GM19372 (cell line): ENCODE results near the gene SH2D6.
A peak's percentile ranks its signal among the peaks of the same experiment; 100 is the strongest.
"Not testable (repeated sequence)": the region's sequence is repeated elsewhere in the genome, so short reads cannot be mapped to it uniquely, and the experiment has no call there.

Experiments used
- ATAC-seq: cut with Tn5 transposase; IDR thresholded peaks from one replicate; pipeline ENCODE4 v1.9.1; 2021; ENCODE audit warnings: mild to moderate bottlenecking, low read depth, moderate library complexity; ENCODE audit not compliant: unreplicated experiment

The SH2D6 gene

GRCh38 chr2:85397925-85398331 lies 20.6 kb upstream of the SH2D6 start:
- no peak for ATAC-seq

GRCh38 chr2:85398426-85399182 lies 19.9 kb upstream of the SH2D6 start:
- no peak for ATAC-seq

GRCh38 chr2:85399183-85399455 lies 19.4 kb upstream of the SH2D6 start:
- no peak for ATAC-seq

GRCh38 chr2:85400023-85400422 lies 18.5 kb upstream of the SH2D6 start:
- ATAC-seq, result no peak

- no peak for ATAC-seq
Observed at GRCh38 chr2:85400541-85401463, 17.7 kb upstream of the SH2D6 start.

GRCh38 chr2:85401464-85401805 lies 17.1 kb upstream of the SH2D6 start:
- no peak for ATAC-seq

GRCh38 chr2:85401844-85402243 lies 16.7 kb upstream of the SH2D6 start:
- no peak for ATAC-seq

- ATAC-seq, result no peak
Observed at GRCh38 chr2:85405201-85406059, 13.1 kb upstream of the SH2D6 start.

GRCh38 chr2:85409845-85410583 lies 8.5 kb upstream of the SH2D6 start, which contains the start of gene CAPG:
CAPG (minus strand) TSS chr2:85410366; CDS start chr2:85402145, 8,221 bp downstream.
- ATAC-seq, result peak; percentile 73

- no peak for ATAC-seq
Observed at GRCh38 chr2:85410584-85411404, 7.7 kb upstream of the SH2D6 start.

GRCh38 chr2:85411405-85411748 lies 7.1 kb upstream of the SH2D6 start:
- ATAC-seq, result no peak

GRCh38 chr2:85413592-85414420 lies 4.7 kb upstream of the SH2D6 start:
- no peak for ATAC-seq

GRCh38 chr2:85414421-85414759 lies 4.1 kb upstream of the SH2D6 start:
- ATAC-seq, result not testable (repeated sequence)

GRCh38 chr2:85414761-85415553 lies 3.6 kb upstream of the SH2D6 start:
- ATAC-seq, result no peak

- no peak for ATAC-seq
Observed at GRCh38 chr2:85415980-85416650, 2.4 kb upstream of the SH2D6 start.

- no peak for ATAC-seq
Observed at GRCh38 chr2:85419009-85419675, 628 bp downstream of the SH2D6 start.
